AG04449 (cell line): ENCODE measurements around the gene C1orf35.
"Not testable (repeated sequence)": the region's sequence is repeated elsewhere in the genome, so short reads cannot be mapped to it uniquely, and the experiment has no call there.

Experiments
- CTCF ChIA-PET: fragments of 350-600 bp; formaldehyde crosslinking; extraction: SDS; loops from one replicate; lab custom pipeline; 2021; ENCODE audit warnings: antibody characterized with exemption; lab: Yijun Ruan, JAX
- POLR2A ChIA-PET: fragments of 400-600, 350-600 bp; formaldehyde crosslinking; extraction: SDS; loops from one replicate; lab custom pipeline; 2020; ENCODE audit warnings: antibody characterized with exemption, inconsistent platforms; lab: Yijun Ruan, JAX
- DNase-seq: peaks from one replicate; pipeline ENCODE4 v3.0.0-alpha.2; 2010; ENCODE audit warnings: low read depth, low spot score
- H3K4me3 ChIP-seq: 2 replicates; pipeline ENCODE4 v1.5.1; 2011; ENCODE audit warnings: low read depth, mild to moderate bottlenecking, control low read depth, low read length
- CTCF ChIP-seq: IDR thresholded peaks from one replicate; pipeline ENCODE4 v1.5.1; 2011; ENCODE audit warnings: mild to moderate bottlenecking, moderate library complexity, low read length, control low read depth, inconsistent platforms; ENCODE audit not compliant: insufficient read depth; ENCODE audit errors: missing control alignments

Gene C1orf35

GRCh38 chr1:228112617-228113016 lies 9.5 kb upstream of the C1orf35 start:
- CTCF ChIA-PET, result interaction anchor here (1.0 to 5.5 kb wide), 4 partner anchors 10 to 389 kb away, joined by 3 to 22 read pairs (median 6); no protein-coding TSS in a partner anchor
- H3K4me3 ChIP-seq, result no peak overlapping the region
- no peak for DNase-seq
- no peak for TF ChIP-seq CTCF
- POLR2A ChIA-PET, result interaction anchor here (0.7 kb wide), 1 partner anchor 68 kb away, joined by 3 read pairs; no protein-coding TSS in a partner anchor

GRCh38 chr1:228112167-228112566 lies 9.0 kb upstream of the C1orf35 start:
- no peak overlapping the region for H3K4me3 ChIP-seq

GRCh38 chr1:228111315-228111714 lies 8.2 kb upstream of the C1orf35 start:
- DNase-seq, H3K4me3 ChIP-seq, POLR2A ChIA-PET: not testable (repeated sequence)
- CTCF ChIA-PET, result interaction anchor here (2.1 kb wide), 1 partner anchor 8 kb away, joined by 11 read pairs; no protein-coding TSS in a partner anchor

More at GRCh38 chr1:228112167-228112566, 9.0 kb upstream of the C1orf35 start:
- ChIA-PET POLR2A (no interaction called here), CTCF (interaction anchor here (1.5 to 5.5 kb wide), 3 partner anchors 11 to 389 kb away, joined by 3 to 22 read pairs (median 9); no protein-coding TSS in a partner anchor)
- DNase-seq, result no peak
- no peak for TF ChIP-seq CTCF

- POLR2A ChIA-PET, result interaction anchor here (1.0 to 1.1 kb wide), 2 partner anchors 26 to 28 kb away, joined by 3 to 4 read pairs; partner anchors contain the start of gene ARF1
- H3K4me3 ChIP-seq, result no peak overlapping the region; the same call in 1 of the 2 replicates
- DNase-seq, result no peak
- CTCF ChIA-PET, result interaction anchor here (1.4 to 2.1 kb wide), 2 partner anchors 9 to 21 kb away, joined by 11 read pairs; no protein-coding TSS in a partner anchor
- no peak for TF ChIP-seq CTCF
These were observed 7.4 kb upstream of the C1orf35 start for GRCh38 chr1:228110556-228110955.

- DNase-seq, result no peak
- POLR2A ChIA-PET, result interaction anchor here (0.7 to 1.1 kb wide), 5 partner anchors 9 to 446 kb away, joined by 3 to 5 read pairs (median 3); partner anchors contain the start of gene ARF1
- TF ChIP-seq CTCF, result no peak
- CTCF ChIA-PET, result interaction anchor here (1.0 to 2.1 kb wide), 4 partner anchors 10 to 391 kb away, joined by 3 to 11 read pairs (median 7); no protein-coding TSS in a partner anchor
- peak overlapping the region; percentile 99 for H3K4me3 ChIP-seq
These were observed 6.9 kb upstream of the C1orf35 start for GRCh38 chr1:228109962-228110488.

GRCh38 chr1:228109073-228109961 lies 6.2 kb upstream of the C1orf35 start, which contains the start of gene MRPL55:
MRPL55 (minus strand) TSS chr1:228109299; CDS start chr1:228108260, 1,039 bp downstream.
- ChIA-PET POLR2A (interaction anchor here (0.7 to 1.1 kb wide), 5 partner anchors 10 to 446 kb away, joined by 3 to 5 read pairs (median 3); partner anchors contain the start of gene ARF1), CTCF (interaction anchor here (1.0 to 2.1 kb wide), 5 partner anchors 9 to 392 kb away, joined by 3 to 11 read pairs (median 7); no protein-coding TSS in a partner anchor)
- peak; percentile 22 for TF ChIP-seq CTCF
- H3K4me3 ChIP-seq, result peak within 1 kb of the TSS; percentile 99
- DNase-seq, result no peak
